Measurements from ENCODE around the gene CNOT4. TPM values are rescaled to one million over a fixed set of nuclear protein-coding genes. Genes with fewer than 3 reads are reported as not detected.
"Not testable (repeated sequence)": the region's sequence is repeated elsewhere in the genome, so short reads cannot be mapped to it uniquely, and the experiment has no call there.

CNOT4 gene
- total RNA-seq, 1 experiment from 2014 or later, result 14.6 TPM

GRCh38 chr7:135510592-135511183, 786 bp upstream of the CNOT4 start:
- no peaks in the 10 kb centered on the region for H3K27me3 Mint-ChIP-seq (ENCODE audit: low read depth)
- no peak for TF ChIP-seq CDX4 (CRISPR knock-in tag; IDR thresholded peaks at IDR 0.05; ENCODE audit: borderline replicate concordance)
- TF ChIP-seq ETV6 (CRISPR knock-in tag; IDR thresholded peaks at IDR 0.05), result 0 out of 2 replicates have a peak, but pooled peaks have one; percentile 5
- DNase-seq (ENCODE audit: low spot score) (no peak), ATAC-seq (no peak)
- ChIA-PET CTCF (interaction anchor here (0.6 to 1.0 kb wide), 2 partner anchors 12 to 124 kb away, joined by 3 read pairs; no protein-coding TSS in a partner anchor), POLR2A (no interaction called here)
- H3K4me1 Mint-ChIP-seq, result peaks cover 5% of the 10 kb centered on the region
- H3K9me3 Mint-ChIP-seq, result no peaks in the 10 kb centered on the region
- H3K27ac Mint-ChIP-seq, result no peak overlapping the region
- no peak overlapping the region for H3K4me3 Mint-ChIP-seq
- no peaks in the 10 kb centered on the region for H3K36me3 Mint-ChIP-seq

- H3K9me3 Mint-ChIP-seq, result no peaks in the 10 kb centered on the region
- POLR2A ChIA-PET, result no interaction called here
- CTCF ChIA-PET, result no interaction called here
- no peak overlapping the region for H3K27ac Mint-ChIP-seq
- no peaks in the 10 kb centered on the region for H3K27me3 Mint-ChIP-seq (ENCODE audit: low read depth)
- H3K36me3 Mint-ChIP-seq, result no peaks in the 10 kb centered on the region
- H3K4me1 Mint-ChIP-seq, result peaks cover 5% of the 10 kb centered on the region
- DNase-seq (ENCODE audit: low spot score), result no peak
- no peak overlapping the region for H3K4me3 Mint-ChIP-seq
- TF ChIP-seq ZNF263 (CRISPR knock-in tag; IDR thresholded peaks at IDR 0.05; ENCODE audit: low read depth), result peak; percentile 82
- TF ChIP-seq GTF2I (CRISPR knock-in tag; conservative IDR thresholded peaks at IDR 0.05), result no peak
- TF ChIP-seq ZNF671 (CRISPR knock-in tag; IDR thresholded peaks at IDR 0.05), result no peak
- no peak for ATAC-seq
Observed at GRCh38 chr7:135509589-135509838, 388 bp downstream of the CNOT4 start.

GRCh38 chr7:135508883-135509588, 866 bp downstream of the CNOT4 start:
- H3K4me1 Mint-ChIP-seq, result peaks cover 5% of the 10 kb centered on the region
- no peaks in the 10 kb centered on the region for H3K27me3 Mint-ChIP-seq (ENCODE audit: low read depth)
- no peak overlapping the region for H3K4me3 Mint-ChIP-seq
- H3K36me3 Mint-ChIP-seq, result no peaks in the 10 kb centered on the region
- CTCF ChIA-PET, result no interaction called here
- H3K9me3 Mint-ChIP-seq, result no peaks in the 10 kb centered on the region
- DNase-seq (ENCODE audit: low spot score) (no peak), ATAC-seq (no peak)
- POLR2A ChIA-PET, result interaction anchor here (0.7 kb wide), 1 partner anchor 94 kb away, joined by 3 read pairs; no protein-coding TSS in a partner anchor
- TF ChIP-seq OVOL2 (CRISPR knock-in tag; IDR thresholded peaks at IDR 0.05; ENCODE audit: borderline replicate concordance) (no peak), TCF7 (CRISPR knock-in tag; IDR thresholded peaks at IDR 0.05; ENCODE audit: low read depth) (no peak), JUN (CRISPR knock-in tag; IDR thresholded peaks at IDR 0.05) (no peak)
- no peak overlapping the region for H3K27ac Mint-ChIP-seq

GRCh38 chr7:135501402-135501801, 8.5 kb downstream of the CNOT4 start:
- H3K27me3 Mint-ChIP-seq (ENCODE audit: low read depth), result no peaks in the 10 kb centered on the region
- ATAC-seq, result no peak
- POLR2A ChIA-PET, result no interaction called here

GRCh38 chr7:135499818-135500217, 10.1 kb downstream of the CNOT4 start:
- DNase-seq (ENCODE audit: low spot score) (no peak), ATAC-seq (no peak)
- H3K36me3 Mint-ChIP-seq, result no peaks in the 10 kb centered on the region
- H3K27me3 Mint-ChIP-seq (ENCODE audit: low read depth), result no peaks in the 10 kb centered on the region
- H3K4me3 Mint-ChIP-seq, result no peak overlapping the region
- TF ChIP-seq ZNF425 (CRISPR knock-in tag; conservative IDR thresholded peaks at IDR 0.05) (no peak), GABPB1 (CRISPR knock-in tag; IDR thresholded peaks at IDR 0.05) (peak; percentile 75)
- H3K27ac Mint-ChIP-seq, result peak overlapping the region; percentile 17; the same call in 1 of the 2 replicates
- H3K4me1 Mint-ChIP-seq, result peaks cover 7% of the 10 kb centered on the region
- POLR2A ChIA-PET, result no interaction called here
- CTCF ChIA-PET, result interaction anchor here (1.7 kb wide), 1 partner anchor 225 kb away, joined by 4 read pairs; no protein-coding TSS in a partner anchor
- H3K9me3 Mint-ChIP-seq, result no peaks in the 10 kb centered on the region

More at GRCh38 chr7:135501402-135501801, 8.5 kb downstream of the CNOT4 start:
- CTCF ChIA-PET, result no interaction called here
- no peaks in the 10 kb centered on the region for H3K9me3 Mint-ChIP-seq
- H3K4me1 Mint-ChIP-seq, result peaks cover 7% of the 10 kb centered on the region
- H3K4me3 Mint-ChIP-seq, result no peak overlapping the region
- DNase-seq (ENCODE audit: low spot score), result no peak
- H3K36me3 Mint-ChIP-seq, result no peaks in the 10 kb centered on the region
- TF ChIP-seq EMX1 (CRISPR knock-in tag; IDR thresholded peaks at IDR 0.05) (no peak), ATF3 (CRISPR knock-in tag; conservative IDR thresholded peaks at IDR 0.05) (no peak)
- H3K27ac Mint-ChIP-seq, result no peak overlapping the region; the same call in 1 of the 2 replicates

- POLR2A ChIA-PET, H3K4me3 Mint-ChIP-seq: not testable (repeated sequence)
Observed at GRCh38 chr7:135497161-135497560, 12.7 kb downstream of the CNOT4 start.

More at GRCh38 chr7:135497161-135497560, 12.7 kb downstream of the CNOT4 start:
- H3K27me3 Mint-ChIP-seq (ENCODE audit: low read depth); DNase-seq (ENCODE audit: low spot score); H3K27ac Mint-ChIP-seq; H3K9me3 Mint-ChIP-seq; H3K4me1 Mint-ChIP-seq; H3K36me3 Mint-ChIP-seq; ATAC-seq; CTCF ChIA-PET: not testable (repeated sequence)

Data from WTC11 (cell line).